A549 (cell line): Measurements from ENCODE around the gene HACL1.

Experiments used
- CTCF ChIP-seq: fragments of >200 bp; sonication (Bioruptor Twin); formaldehyde crosslinking; IDR thresholded peaks from 3 replicates; pipeline ENCODE4 v1.5.1; 2016
- EP300 ChIP-seq, 2 experiments: fragments of >200 bp; sonication (Bioruptor Twin); formaldehyde crosslinking; IDR thresholded peaks; 2 replicates in 1 of 2; 3 replicates in 1 of 2; pipeline ENCODE4 v1.6.1; 2016 to 2017

GRCh38 chr3:15638193-15638890, 37.0 kb upstream of the HACL1 start:
- TF ChIP-seq EP300 (IDR thresholded peaks at IDR 0.05): no peak
- no peak for TF ChIP-seq CTCF
